ENCODE results near the gene SLC66A1.

SLC66A1 gene

GRCh38 chr1:19315378-19316198 is 3.5 kb downstream of the SLC66A1 start:
- peaks cover 45% of the 10 kb centered on the region for H3K4me1 ChIP-seq (ENCODE audit: control insufficient read depth, insufficient read depth, low read depth, low read length)
- H3K4ac ChIP-seq (ENCODE audit: low read depth in 1 of 2, low read length in 2 of 2), result peak overlapping the region in 1 of 2 experiments; percentile 75
- H2BK5ac ChIP-seq (ENCODE audit: low read depth, low read length, poor library complexity, severe bottlenecking), result no peak overlapping the region
- H3K9ac ChIP-seq (ENCODE audit: low read length), result no peak overlapping the region
- H4K91ac ChIP-seq (ENCODE audit: low read length), result peak overlapping the region; percentile 62
- H3K14ac ChIP-seq (ENCODE audit: low read length in 2 of 2), result peak overlapping the region in 1 of 2 experiments; percentile 80
- H3K4me3 ChIP-seq (ENCODE audit: insufficient read depth in 1 of 2, low read depth in 1 of 2, low read length in 2 of 2), result no peak overlapping the region
- no peaks in the 10 kb centered on the region for H3K9me3 ChIP-seq (ENCODE audit: control insufficient read depth, low read length)
- H2BK120ac ChIP-seq (ENCODE audit: low read depth, low read length), result no peak overlapping the region
- WGBS, result 64% methylated on average over 16 of the region's 17 CpGs
- no peak overlapping the region for H3K23ac ChIP-seq (ENCODE audit: low read length in 2 of 2)
- H3K79me1 ChIP-seq (replicated peaks; ENCODE audit: low read length, poor library complexity, severe bottlenecking), result peaks cover 41% of the 10 kb centered on the region
- H3K27ac ChIP-seq (ENCODE audit: low read length, poor library complexity, severe bottlenecking), result peak overlapping the region; percentile 22
- H3K18ac ChIP-seq (ENCODE audit: low read depth in 1 of 2, low read length in 2 of 2), result peak overlapping the region; percentile 46 to 67
- H2AFZ ChIP-seq (ENCODE audit: low read depth, low read length), result no peak overlapping the region
- H2AK5ac ChIP-seq (ENCODE audit: low read length, severe bottlenecking), result no peak overlapping the region
- peaks cover 34 to 41% of the 10 kb centered on the region in 2 experiments for H3K36me3 ChIP-seq (ENCODE audit: control insufficient read depth in 1 of 2, insufficient read depth in 2 of 2, low read depth in 1 of 2, low read length in 2 of 2)
- H4K8ac ChIP-seq (ENCODE audit: low read length), result peak overlapping the region; percentile 58
- H2BK12ac ChIP-seq (ENCODE audit: low read length in 2 of 2), result peak overlapping the region; percentile 4 to 29
- H3K4me2 ChIP-seq (ENCODE audit: low read length, poor library complexity, severe bottlenecking), result no peak overlapping the region
- H2BK15ac ChIP-seq (ENCODE audit: low read depth, poor library complexity, severe bottlenecking), result peak overlapping the region; percentile 6
- DNase-seq, result peak; percentile 79
- no peaks in the 10 kb centered on the region for H3K27me3 ChIP-seq (ENCODE audit: control insufficient read depth in 1 of 2, insufficient read depth in 1 of 2, low read length in 2 of 2)

- Histone ChIP-seq H2AFZ (ENCODE audit: low read depth, low read length) (no peak overlapping the region), H3K79me1 (replicated peaks; ENCODE audit: low read length, poor library complexity, severe bottlenecking) (peaks cover 39% of the 10 kb centered on the region), H3K23ac (ENCODE audit: low read length in 2 of 2) (no peak overlapping the region), H2AK5ac (ENCODE audit: low read length, severe bottlenecking) (no peak overlapping the region), H3K9me3 (ENCODE audit: control insufficient read depth, low read length) (no peaks in the 10 kb centered on the region), H2BK12ac (ENCODE audit: low read length in 2 of 2) (no peak overlapping the region), H3K27me3 (ENCODE audit: control insufficient read depth in 1 of 2, insufficient read depth in 1 of 2, low read length in 2 of 2) (no peaks in the 10 kb centered on the region), H3K27ac (ENCODE audit: low read length, poor library complexity, severe bottlenecking) (no peak overlapping the region), H3K4me2 (ENCODE audit: low read length, poor library complexity, severe bottlenecking) (no peak overlapping the region), H4K8ac (ENCODE audit: low read length) (no peak overlapping the region), H3K14ac (ENCODE audit: low read length in 2 of 2) (no peak overlapping the region), H3K4me1 (ENCODE audit: control insufficient read depth, insufficient read depth, low read depth, low read length) (peaks cover 34% of the 10 kb centered on the region), H3K18ac (ENCODE audit: low read depth in 1 of 2, low read length in 2 of 2) (no peak overlapping the region), H2BK120ac (ENCODE audit: low read depth, low read length) (no peak overlapping the region), H3K4me3 (ENCODE audit: insufficient read depth in 1 of 2, low read depth in 1 of 2, low read length in 2 of 2) (no peak overlapping the region), H2BK5ac (ENCODE audit: low read depth, low read length, poor library complexity, severe bottlenecking) (no peak overlapping the region), H3K36me3 (ENCODE audit: control insufficient read depth in 1 of 2, insufficient read depth in 2 of 2, low read depth in 1 of 2, low read length in 2 of 2) (peaks cover 46% of the 10 kb centered on the region in 2 experiments), H2BK15ac (ENCODE audit: low read depth, poor library complexity, severe bottlenecking) (no peak overlapping the region), H3K4ac (ENCODE audit: low read depth in 1 of 2, low read length in 2 of 2) (no peak overlapping the region), H4K91ac (ENCODE audit: low read length) (peak overlapping the region; percentile 3), H3K9ac (ENCODE audit: low read length) (no peak overlapping the region)
- DNase-seq, result no peak
- 96% methylated on average over 13 of the region's 13 CpGs for WGBS
Measured at GRCh38 chr1:19317126-19317910, 5.2 kb downstream of the SLC66A1 start.

GRCh38 chr1:19319196-19319595 is 7.1 kb downstream of the SLC66A1 start:
- Histone ChIP-seq H3K9ac (ENCODE audit: low read length) (no peak overlapping the region), H3K36me3 (ENCODE audit: control insufficient read depth in 1 of 2, insufficient read depth in 2 of 2, low read depth in 1 of 2, low read length in 2 of 2) (peaks cover 52 to 54% of the 10 kb centered on the region in 2 experiments), H3K27ac (ENCODE audit: low read length, poor library complexity, severe bottlenecking) (no peak overlapping the region), H3K4ac (ENCODE audit: low read depth in 1 of 2, low read length in 2 of 2) (no peak overlapping the region), H2AK5ac (ENCODE audit: low read length, severe bottlenecking) (no peak overlapping the region), H3K4me3 (ENCODE audit: insufficient read depth in 1 of 2, low read depth in 1 of 2, low read length in 2 of 2) (no peak overlapping the region), H2BK5ac (ENCODE audit: low read depth, low read length, poor library complexity, severe bottlenecking) (no peak overlapping the region), H3K9me3 (ENCODE audit: control insufficient read depth, low read length) (no peaks in the 10 kb centered on the region), H2BK15ac (ENCODE audit: low read depth, poor library complexity, severe bottlenecking) (no peak overlapping the region), H2BK12ac (ENCODE audit: low read length in 2 of 2) (no peak overlapping the region), H3K18ac (ENCODE audit: low read depth in 1 of 2, low read length in 2 of 2) (no peak overlapping the region), H3K79me1 (replicated peaks; ENCODE audit: low read length, poor library complexity, severe bottlenecking) (peaks cover 38% of the 10 kb centered on the region), H3K4me1 (ENCODE audit: control insufficient read depth, insufficient read depth, low read depth, low read length) (peaks cover 23% of the 10 kb centered on the region), H2AFZ (ENCODE audit: low read depth, low read length) (no peak overlapping the region), H3K23ac (ENCODE audit: low read length in 2 of 2) (no peak overlapping the region), H3K14ac (ENCODE audit: low read length in 2 of 2) (no peak overlapping the region), H3K4me2 (ENCODE audit: low read length, poor library complexity, severe bottlenecking) (no peak overlapping the region), H4K8ac (ENCODE audit: low read length) (no peak overlapping the region), H4K91ac (ENCODE audit: low read length) (no peak overlapping the region), H2BK120ac (ENCODE audit: low read depth, low read length) (no peak overlapping the region), H3K27me3 (ENCODE audit: control insufficient read depth in 1 of 2, insufficient read depth in 1 of 2, low read length in 2 of 2) (no peaks in the 10 kb centered on the region)
- no peak for DNase-seq
- WGBS, result 100% methylated on average over 3 of the region's 3 CpGs

GRCh38 chr1:19321071-19321470 is 8.9 kb downstream of the SLC66A1 start:
- H3K79me1 ChIP-seq (replicated peaks; ENCODE audit: low read length, poor library complexity, severe bottlenecking), result peaks cover 42% of the 10 kb centered on the region
- no peak overlapping the region for H2BK15ac ChIP-seq (ENCODE audit: low read depth, poor library complexity, severe bottlenecking)
- H4K91ac ChIP-seq (ENCODE audit: low read length), result no peak overlapping the region
- no peak overlapping the region for H3K23ac ChIP-seq (ENCODE audit: low read length in 2 of 2)
- DNase-seq, result no peak
- peaks cover 9% of the 10 kb centered on the region for H3K4me1 ChIP-seq (ENCODE audit: control insufficient read depth, insufficient read depth, low read depth, low read length)
- no peak overlapping the region for H3K9ac ChIP-seq (ENCODE audit: low read length)
- no peak overlapping the region for H2BK12ac ChIP-seq (ENCODE audit: low read length in 2 of 2)
- H3K4me3 ChIP-seq (ENCODE audit: insufficient read depth in 1 of 2, low read depth in 1 of 2, low read length in 2 of 2), result no peak overlapping the region
- no peak overlapping the region for H4K8ac ChIP-seq (ENCODE audit: low read length)
- no peaks in the 10 kb centered on the region for H3K9me3 ChIP-seq (ENCODE audit: control insufficient read depth, low read length)
- no peak overlapping the region for H3K27ac ChIP-seq (ENCODE audit: low read length, poor library complexity, severe bottlenecking)
- 100% methylated on average over 2 of the region's 3 CpGs for WGBS
- peaks cover 63 to 67% of the 10 kb centered on the region in 2 experiments for H3K36me3 ChIP-seq (ENCODE audit: control insufficient read depth in 1 of 2, insufficient read depth in 2 of 2, low read depth in 1 of 2, low read length in 2 of 2)
- H3K4ac ChIP-seq (ENCODE audit: low read depth in 1 of 2, low read length in 2 of 2), result no peak overlapping the region
- H3K4me2 ChIP-seq (ENCODE audit: low read length, poor library complexity, severe bottlenecking), result no peak overlapping the region
- no peak overlapping the region for H2BK5ac ChIP-seq (ENCODE audit: low read depth, low read length, poor library complexity, severe bottlenecking)
- no peaks in the 10 kb centered on the region for H3K27me3 ChIP-seq (ENCODE audit: control insufficient read depth in 1 of 2, insufficient read depth in 1 of 2, low read length in 2 of 2)
- no peak overlapping the region for H3K14ac ChIP-seq (ENCODE audit: low read length in 2 of 2)
- no peak overlapping the region for H2AK5ac ChIP-seq (ENCODE audit: low read length, severe bottlenecking)
- no peak overlapping the region for H2BK120ac ChIP-seq (ENCODE audit: low read depth, low read length)
- no peak overlapping the region for H2AFZ ChIP-seq (ENCODE audit: low read depth, low read length)
- no peak overlapping the region for H3K18ac ChIP-seq (ENCODE audit: low read depth in 1 of 2, low read length in 2 of 2)

Data from mesenchymal stem cell (in vitro differentiated cells and primary cell).